GM21367 (cell line): ENCODE measurements around the gene GPATCH1.
"Not testable (repeated sequence)": the region's sequence is repeated elsewhere in the genome, so short reads cannot be mapped to it uniquely, and the experiment has no call there.

ENCODE experiments used
- ATAC-seq: cut with Tn5 transposase; IDR thresholded peaks from one replicate; pipeline ENCODE4 v1.9.1; 2021; ENCODE audit not compliant: unreplicated experiment

The GPATCH1 gene

DNA sequence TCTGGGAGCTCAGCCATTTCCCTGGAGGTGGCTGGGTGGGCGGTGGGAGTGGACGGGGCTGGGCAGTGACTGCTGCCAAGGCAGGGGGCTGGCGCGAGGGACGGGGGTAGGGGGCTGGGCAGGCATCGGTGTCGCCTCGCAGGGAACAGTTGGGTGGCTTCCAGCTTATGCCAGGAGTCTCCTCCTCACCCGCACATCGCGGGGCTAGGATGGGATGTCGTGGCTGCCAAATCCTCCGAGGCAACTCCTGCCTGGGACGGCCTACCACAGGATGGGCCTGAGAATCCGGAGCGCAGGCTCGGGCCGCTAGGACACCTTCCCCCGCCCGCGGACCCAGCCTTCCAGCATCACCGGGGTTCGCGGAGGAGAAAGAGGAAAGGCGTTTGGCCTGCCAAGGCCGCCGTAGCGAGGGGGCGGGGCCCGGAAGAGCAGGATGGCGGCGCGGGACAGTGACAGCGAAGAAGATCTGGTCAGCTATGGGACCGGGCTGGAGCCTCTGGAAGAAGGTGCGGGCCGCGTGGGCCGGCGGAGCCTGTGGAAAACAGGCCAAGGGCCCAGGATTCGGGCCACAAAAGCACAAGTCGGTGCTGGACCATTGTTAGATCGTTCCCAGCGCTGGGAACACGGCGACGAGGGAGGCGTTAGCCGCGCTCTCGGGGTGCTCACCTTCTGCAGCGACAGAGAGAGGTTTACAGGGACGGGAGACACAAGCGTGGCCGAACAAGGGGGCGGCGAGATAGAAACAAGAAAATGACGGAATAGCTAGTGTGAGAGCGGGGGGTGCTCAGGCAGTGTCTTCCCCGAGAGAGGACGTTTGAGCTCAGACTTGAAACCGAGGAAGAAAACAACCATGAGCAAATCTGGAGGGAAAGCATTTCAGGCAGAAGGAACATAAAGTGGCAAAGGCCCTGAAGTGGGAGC is at the start of gene GPATCH1:
Gene GPATCH1 (plus strand): TSS at position 421 of the 921 bp plus-strand sequence. CDS start 13 bp downstream, at position 434.
- ATAC-seq = peak; percentile 76

DNA sequence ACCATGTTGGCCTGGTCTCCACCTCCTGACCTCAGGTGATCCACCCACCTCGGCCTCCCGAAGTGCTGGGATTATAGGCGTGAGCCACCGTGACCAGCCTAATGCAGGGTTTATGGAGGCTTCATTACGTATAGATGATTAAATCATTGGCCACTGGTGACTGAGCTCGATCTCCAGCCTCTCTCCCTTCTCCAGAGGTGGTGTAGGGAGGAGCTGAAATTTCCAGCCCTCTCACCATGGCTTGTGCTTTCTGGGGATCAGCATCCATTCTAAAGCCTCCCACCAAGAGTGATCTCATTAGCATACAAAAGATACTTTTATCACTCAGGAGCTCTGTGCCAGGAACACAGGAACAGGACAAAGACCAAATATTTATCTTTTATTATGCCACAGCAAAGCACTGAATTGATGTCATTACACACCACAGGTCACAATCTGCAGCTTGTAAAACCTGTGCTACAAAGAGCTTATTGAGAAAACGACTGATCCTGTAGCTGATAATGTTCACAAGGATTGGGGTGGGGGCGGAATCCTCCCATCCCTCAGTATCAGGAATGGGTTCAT is 48.7 kb upstream of the GPATCH1 start:
- ATAC-seq = no peak

DNA sequence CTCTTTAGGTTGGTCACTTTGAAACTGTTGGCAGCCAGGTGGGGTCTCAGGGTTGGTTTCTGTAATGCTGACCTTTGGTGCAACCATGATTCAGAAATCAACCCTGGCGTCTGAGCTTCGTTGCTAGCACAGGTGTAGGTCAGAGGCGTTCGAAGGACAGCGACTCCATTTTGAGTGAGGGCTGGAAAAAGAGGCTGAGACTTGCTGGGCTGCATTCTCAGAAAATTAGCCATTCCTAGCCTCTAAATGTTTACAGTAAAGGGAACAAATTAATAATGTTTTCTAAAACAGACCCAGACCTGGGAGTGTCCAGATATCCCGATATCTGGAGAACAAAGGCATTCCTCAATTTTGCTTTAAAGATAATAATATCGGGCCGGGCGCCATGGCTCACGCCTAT is 45.5 kb upstream of the GPATCH1 start:
- ATAC-seq = no peak

- not testable (repeated sequence) for ATAC-seq
These were observed 44.4 kb upstream of the GPATCH1 start for GRCh38 chr19:33036370-33037167.

GRCh38 chr19:33037168-33038025 is 43.6 kb upstream of the GPATCH1 start:
- not testable (repeated sequence) for ATAC-seq

DNA sequence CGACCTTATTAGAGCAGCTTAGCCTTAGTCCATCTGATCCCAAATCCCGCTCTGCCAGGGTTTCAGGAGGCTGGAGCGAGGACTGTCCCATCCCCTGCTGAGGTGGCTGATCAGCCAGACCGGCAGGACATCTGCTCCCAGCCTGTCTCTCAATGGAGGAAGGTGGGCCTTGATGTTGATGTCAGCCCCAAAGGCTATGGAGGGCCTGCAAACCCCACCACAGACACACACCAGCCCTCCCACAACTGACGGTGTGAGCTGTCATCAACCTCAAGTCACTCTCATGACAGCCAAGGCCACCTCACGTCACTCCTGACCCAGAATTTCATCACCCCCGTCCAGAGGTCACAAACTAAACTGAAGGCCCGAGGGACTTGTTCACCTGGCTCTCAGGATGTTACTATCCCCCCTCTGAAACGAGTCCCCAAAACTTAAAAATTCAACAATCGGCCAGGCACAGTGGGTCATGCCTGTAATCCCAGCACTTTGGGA is 41.8 kb upstream of the GPATCH1 start:
- no peak for ATAC-seq

GRCh38 chr19:33039815-33040214 is 41.2 kb upstream of the GPATCH1 start:
- no peak for ATAC-seq

- no peak for ATAC-seq
These were observed 39.8 kb upstream of the GPATCH1 start for GRCh38 chr19:33040994-33041827.

- ATAC-seq = not testable (repeated sequence)
These were observed 39.2 kb upstream of the GPATCH1 start for GRCh38 chr19:33041828-33042160.

DNA sequence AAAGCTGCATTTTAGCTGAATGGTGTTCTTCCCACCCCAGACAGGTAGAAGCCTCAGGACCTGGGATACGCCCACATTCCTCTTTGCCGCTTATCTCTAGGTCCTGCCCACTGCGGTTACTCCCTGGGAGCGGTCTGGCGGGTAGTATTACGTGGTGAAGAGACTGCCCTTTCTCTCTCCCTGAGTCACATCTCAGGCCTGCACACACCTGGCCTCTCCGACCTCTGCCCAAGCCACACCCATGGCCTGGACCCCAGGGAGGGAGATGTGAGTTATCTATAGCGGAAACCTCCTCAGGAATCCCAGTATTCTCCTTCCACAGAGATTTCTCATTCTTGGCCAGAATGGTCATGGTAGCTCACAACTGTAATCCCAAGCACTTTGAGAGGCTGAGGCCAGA is 33.6 kb upstream of the GPATCH1 start:
- no peak for ATAC-seq

- no peak for ATAC-seq
These were observed 31.9 kb upstream of the GPATCH1 start for GRCh38 chr19:33048806-33049676.

DNA sequence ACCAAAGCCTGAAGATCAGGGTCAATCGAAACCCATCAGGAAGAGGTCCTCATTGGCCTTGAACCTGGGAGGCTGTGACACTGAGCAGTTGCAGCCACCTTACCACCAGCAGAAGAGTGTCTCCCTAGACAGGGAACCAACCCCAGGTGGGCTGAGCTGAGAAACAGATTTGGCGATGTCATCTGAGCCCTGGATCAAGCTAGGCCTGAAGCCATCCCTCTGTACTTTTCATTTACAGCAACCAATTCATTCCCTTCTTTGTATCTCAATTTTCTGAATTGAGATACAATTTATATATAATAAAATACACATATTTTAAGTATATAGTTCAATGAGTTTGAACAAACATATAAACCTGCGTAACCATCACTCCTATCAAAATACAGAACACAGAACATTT is 30.9 kb upstream of the GPATCH1 start:
- no peak for ATAC-seq

- ATAC-seq = no peak
These were observed 28.5 kb upstream of the GPATCH1 start for GRCh38 chr19:33052352-33052972.

DNA sequence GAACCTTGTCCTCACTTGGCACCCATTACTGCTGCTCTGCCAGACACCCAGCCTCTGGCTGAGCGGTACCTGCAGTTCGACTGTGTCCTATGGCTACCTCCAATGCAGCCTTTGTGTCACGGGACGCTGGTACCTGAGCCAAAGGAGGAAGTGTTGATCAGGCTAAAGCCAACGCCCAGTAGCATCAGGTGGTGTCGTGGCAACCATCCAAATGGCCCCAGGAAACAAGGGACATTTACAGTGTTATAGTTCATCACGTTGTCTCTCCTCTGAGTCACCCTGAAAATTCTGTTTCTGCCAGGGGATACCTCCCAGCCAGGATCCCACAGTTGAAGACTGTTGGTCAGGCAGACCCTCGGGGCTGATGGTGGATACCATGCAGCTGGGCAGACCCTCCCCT is 26.4 kb upstream of the GPATCH1 start:
- no peak for ATAC-seq

GRCh38 chr19:33055718-33056117 is 25.3 kb upstream of the GPATCH1 start:
- no peak for ATAC-seq

- ATAC-seq = no peak
These were observed 20.4 kb upstream of the GPATCH1 start for GRCh38 chr19:33060586-33060985.

DNA sequence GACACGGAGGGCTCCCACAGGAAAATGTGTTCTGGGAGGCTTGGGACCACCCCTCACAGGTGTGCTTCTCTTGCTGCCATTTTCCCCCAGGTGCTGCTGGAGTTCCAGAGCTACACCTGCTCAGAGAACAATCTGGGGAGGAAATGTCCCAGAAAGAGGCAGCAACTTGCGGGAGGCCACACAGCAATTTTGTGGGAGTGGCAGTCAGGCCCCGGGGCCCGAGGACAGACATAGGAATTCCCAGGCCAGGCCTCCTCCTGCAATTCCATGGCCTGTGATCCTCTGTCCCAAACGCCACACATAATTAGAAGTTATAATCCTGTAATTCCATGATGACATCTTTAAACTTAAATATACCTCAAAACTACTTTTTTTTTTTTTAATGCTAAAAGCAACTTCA is 18.1 kb upstream of the GPATCH1 start:
- no peak for ATAC-seq

GRCh38 chr19:33063356-33063752 is 17.6 kb upstream of the GPATCH1 start:
- no peak for ATAC-seq
